ENCODE results near the gene C2CD5. TPM values are rescaled to one million over a fixed set of nuclear protein-coding genes. Genes with fewer than 3 reads are reported as not detected.

C2CD5 gene
- total RNA-seq, 1 experiment from 2014 or later = 15.9 TPM

- ChIA-PET CTCF (no interaction called here), POLR2A (no interaction called here)
- Histone ChIP-seq H3K27me3 (ENCODE audit: control insufficient read depth, insufficient read depth, low read length) (no peaks in the 10 kb centered on the region), H3K27ac (ENCODE audit: low read length) (no peak overlapping the region), H3K4me1 (ENCODE audit: control insufficient read depth, insufficient read depth, low read length) (no peaks in the 10 kb centered on the region), H3K36me3 (ENCODE audit: control insufficient read depth, insufficient read depth, low read length) (no peaks in the 10 kb centered on the region), H3K9me3 (ENCODE audit: control insufficient read depth, insufficient read depth, low read depth, low read length) (no peaks in the 10 kb centered on the region), H3K4me3 (ENCODE audit: low read depth in 2 of 2, low read length in 2 of 2) (no peak overlapping the region)
- TF ChIP-seq SIN3A (IDR thresholded peaks at IDR 0.05; ENCODE audit: borderline replicate concordance, insufficient read depth, low read depth, low read length) (no peak), TCF7L2 (IDR thresholded peaks at IDR 0.05; ENCODE audit: low read depth, low read length) (no peak), POLR2AphosphoS5 (IDR thresholded peaks at IDR 0.05; ENCODE audit: low read depth, low read length) (no peak), REST (IDR thresholded peaks at IDR 0.05; ENCODE audit: insufficient read depth in 1 of 2, low read depth in 2 of 2, low read length in 1 of 2) (no peak), CTCF (IDR thresholded peaks at IDR 0.05) (no peak)
- intact Hi-C loops (cut with micrococcal nuclease; ENCODE audit: unreplicated experiment) = loop anchor here (5.0 kb wide), 1 partner anchor 379 kb away; no protein-coding TSS in a partner anchor
- no peak for DNase-seq (ENCODE audit: low read depth, low spot score)
- in situ Hi-C loops (cut with HindIII; ENCODE audit: low pct_unique_long_range_greater_than_20kb, low sequenced_read_pairs) = no loop called here
- no peak for ATAC-seq
- no TSS peak for BruUV-seq (replicated peaks)
Observed at GRCh38 chr12:22461786-22462185, 82.6 kb downstream of the C2CD5 start.

GRCh38 chr12:22459838-22460490, 84.4 kb downstream of the C2CD5 start:
- H3K27me3 ChIP-seq (ENCODE audit: control insufficient read depth, insufficient read depth, low read length) = no peaks in the 10 kb centered on the region
- DNase-seq (ENCODE audit: low read depth, low spot score) (peak; percentile 5), ATAC-seq (no peak)
- no peaks in the 10 kb centered on the region for H3K4me1 ChIP-seq (ENCODE audit: control insufficient read depth, insufficient read depth, low read length)
- no peak for TF ChIP-seq REST (IDR thresholded peaks at IDR 0.05; ENCODE audit: insufficient read depth in 1 of 2, low read depth in 2 of 2, low read length in 1 of 2)
- peak; percentile 65; the same call in 1 of the 2 replicates for TF ChIP-seq CTCF (IDR thresholded peaks at IDR 0.05)
- no peak for TF ChIP-seq SIN3A (IDR thresholded peaks at IDR 0.05; ENCODE audit: borderline replicate concordance, insufficient read depth, low read depth, low read length)
- no peak for TF ChIP-seq TCF7L2 (IDR thresholded peaks at IDR 0.05; ENCODE audit: low read depth, low read length)
- no peak for TF ChIP-seq POLR2AphosphoS5 (IDR thresholded peaks at IDR 0.05; ENCODE audit: low read depth, low read length)
- H3K9me3 ChIP-seq (ENCODE audit: control insufficient read depth, insufficient read depth, low read depth, low read length) = no peaks in the 10 kb centered on the region
- H3K36me3 ChIP-seq (ENCODE audit: control insufficient read depth, insufficient read depth, low read length) = no peaks in the 10 kb centered on the region
- no peak overlapping the region for H3K27ac ChIP-seq (ENCODE audit: low read length)
- in situ Hi-C loops (cut with HindIII; ENCODE audit: low pct_unique_long_range_greater_than_20kb, low sequenced_read_pairs) (no loop called here), intact Hi-C loops (cut with micrococcal nuclease; ENCODE audit: unreplicated experiment) (loop anchor here (5.0 kb wide), 1 partner anchor 378 kb away; no protein-coding TSS in a partner anchor)
- CTCF ChIA-PET = interaction anchor here (1.3 kb wide), 1 partner anchor 17 kb away, joined by 3 read pairs; no protein-coding TSS in a partner anchor
- BruUV-seq (replicated peaks) = no TSS peak
- no peak overlapping the region for H3K4me3 ChIP-seq (ENCODE audit: low read depth in 2 of 2, low read length in 2 of 2)
- POLR2A ChIA-PET = no interaction called here
